Activated CD4-positive, alpha-beta T cell treated with anti-CD3 and anti-CD28 coated beads, Interleukin-2, amount 50 U/mL, for 1 hour (primary cell): Measurements from ENCODE around the gene ADH1B.
"Not testable (repeated sequence)": the region's sequence is repeated elsewhere in the genome, so short reads cannot be mapped to it uniquely, and the experiment has no call there.

Source experiments
- DNase-seq: peaks from one replicate; pipeline ENCODE4 v3.0.0-alpha.2; 2020

ADH1B gene

GRCh38 chr4:99317811-99318210 lies 3.4 kb downstream of the ADH1B start:
- DNase-seq, result not testable (repeated sequence)

GRCh38 chr4:99317354-99317753 lies 3.8 kb downstream of the ADH1B start:
- no peak for DNase-seq

GRCh38 chr4:99315839-99316238 lies 5.4 kb downstream of the ADH1B start:
- DNase-seq, result no peak

GRCh38 chr4:99314211-99314610 lies 7.0 kb downstream of the ADH1B start:
- DNase-seq, result no peak

- DNase-seq, result no peak
Observed at GRCh38 chr4:99310389-99310788, 10.8 kb downstream of the ADH1B start.

GRCh38 chr4:99305638-99306400 lies 15.4 kb downstream of the ADH1B start:
- no peak for DNase-seq

- DNase-seq, result no peak
Observed at GRCh38 chr4:99301376-99302164, 19.6 kb downstream of the ADH1B start.

GRCh38 chr4:99300934-99301333 lies 20.3 kb downstream of the ADH1B start:
- no peak for DNase-seq

- no peak for DNase-seq
Observed at GRCh38 chr4:99293357-99293756, 27.8 kb downstream of the ADH1B start.

- DNase-seq, result no peak
Observed at GRCh38 chr4:99290848-99291786, 30.1 kb downstream of the ADH1B start, which contains the start of gene ADH1A. Gene ADH1A (minus strand): TSS chr4:99290985. CDS start chr4:99290914, 71 bp downstream.

GRCh38 chr4:99285387-99285786 lies 35.8 kb downstream of the ADH1B start:
- no peak for DNase-seq

- no peak for DNase-seq
Observed at GRCh38 chr4:99282731-99283130, 38.5 kb downstream of the ADH1B start.

- no peak for DNase-seq
Observed at GRCh38 chr4:99281261-99281660, 39.9 kb downstream of the ADH1B start.

- DNase-seq, result no peak
Observed at GRCh38 chr4:99276417-99276816, 44.8 kb downstream of the ADH1B start.

GRCh38 chr4:99275885-99276284 lies 45.3 kb downstream of the ADH1B start:
- DNase-seq, result no peak

GRCh38 chr4:99275050-99275449 lies 46.2 kb downstream of the ADH1B start:
- no peak for DNase-seq

GRCh38 chr4:99273704-99274103 lies 47.5 kb downstream of the ADH1B start:
- no peak for DNase-seq

GRCh38 chr4:99264927-99265326 lies 56.3 kb downstream of the ADH1B start:
- no peak for DNase-seq
